ENCODE measurements around the gene PSMC3.

PSMC3 gene

GRCh38 chr11:47374720-47375019 lies 51.6 kb downstream of the PSMC3 start:
- DNase-seq: no peak

- peak; percentile 65 for DNase-seq
Observed at GRCh38 chr11:47373876-47374719, 52.1 kb downstream of the PSMC3 start.

DNA sequence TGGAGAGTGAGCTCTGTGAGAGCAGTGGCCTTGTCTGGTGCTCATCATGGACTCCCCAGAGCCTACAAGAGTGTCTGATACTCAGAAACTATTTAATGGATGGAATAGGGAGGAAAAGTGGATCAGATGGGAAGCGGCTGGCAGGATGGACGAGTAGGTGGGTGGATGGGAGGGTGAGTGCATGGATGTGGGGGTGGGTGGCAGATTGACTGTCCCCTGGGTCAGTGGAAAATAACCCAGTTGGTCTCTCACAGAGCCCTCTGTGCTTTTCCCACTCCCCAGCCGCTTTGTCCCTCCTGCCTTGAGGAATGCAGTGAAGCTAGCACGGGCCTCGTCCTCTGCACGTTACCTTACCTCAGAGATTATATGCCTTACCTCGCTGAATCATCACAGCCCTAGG lies 53.8 kb downstream of the PSMC3 start:
- no peak for DNase-seq

DNA sequence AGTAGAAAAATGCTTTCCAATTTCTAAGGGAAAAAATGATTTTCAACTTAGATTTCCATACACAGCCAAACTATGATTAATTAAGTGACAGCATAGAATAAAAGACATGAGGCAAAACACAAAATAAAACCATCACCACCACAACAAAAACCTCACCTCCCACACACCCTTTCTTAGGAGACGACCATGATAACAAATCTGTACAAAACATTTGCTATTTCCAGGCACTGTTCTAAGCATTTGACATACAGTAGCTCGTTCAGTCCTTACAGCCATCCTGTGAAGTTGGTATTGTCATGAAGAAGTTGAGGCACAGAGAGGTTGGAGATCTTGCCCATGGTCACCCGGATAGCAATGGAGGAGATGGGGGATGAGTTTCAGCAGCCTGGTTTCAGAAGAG lies 56.6 kb downstream of the PSMC3 start:
- DNase-seq: no peak

All from fibroblast of skin of right quadriceps (primary cell).